Lower lobe of right lung (tissue), 2 donors: ENCODE data around the gene SMIM1. TPM values are rescaled to one million over a fixed set of nuclear protein-coding genes. Genes with fewer than 3 reads are reported as not detected.

ENCODE experiments used
- ATAC-seq, 2 donors: fragments of 200-7000 bp; cut with Tn5 transposase; one replicate each; pipeline ENCODE4 v1.9.1; 2020 to 2022; ENCODE audit warnings: mild to moderate bottlenecking in 2 of 2, moderate library complexity in 2 of 2
- DNase-seq: peaks from one replicate; pipeline ENCODE4 v3.0.0-alpha.2; 2020
- H3K27ac ChIP-seq: fragments of 200-600 bp; one replicate; pipeline ENCODE4 v1.8.0; 2022
- H3K27me3 ChIP-seq: fragments of 200-600 bp; one replicate; pipeline ENCODE4 v1.8.0; 2022; ENCODE audit warnings: low read depth
- H3K36me3 ChIP-seq: fragments of 200-600 bp; one replicate; pipeline ENCODE4 v1.8.0; 2022; ENCODE audit warnings: mild to moderate bottlenecking
- H3K4me1 ChIP-seq: fragments of 200-600 bp; one replicate; pipeline ENCODE4 v1.8.0; 2022
- H3K4me3 ChIP-seq: fragments of 200-600 bp; one replicate; pipeline ENCODE4 v1.8.0; 2022; ENCODE audit warnings: mild to moderate bottlenecking
- H3K9me3 ChIP-seq: fragments of 200-600 bp; one replicate; pipeline ENCODE4 v1.8.0; 2022
- CTCF ChIP-seq: fragments of 200-600 bp; IDR thresholded peaks from one replicate; pipeline ENCODE4 v1.8.0; 2022; ENCODE audit warnings: antibody characterized with exemption, mild to moderate bottlenecking
- intact Hi-C: fragments of 100-400 bp; cut with DNase I; formaldehyde crosslinking; loops from one replicate; pipeline ENCODE4 v1.11.0; 2022
- total RNA-seq: library from RNA; stranded (reverse); fragmentation: NEBNext Ultra II Directional; extraction: Animal tissue kit (Norgen Biotek cat#: 25700); gene quantifications from one replicate; pipeline ENCODE4 v1.2.1, GENCODE V29; 2021
- donor health status: DM: no; HTN: yes; CAD: no; lungs with severe emphysema.

SMIM1 gene
- total RNA-seq, 1 donor from 2014 or later: 8.5 TPM

- intact Hi-C loops: no loop called here
- no peak for DNase-seq
- Histone ChIP-seq H3K4me1 (no peaks in the 10 kb centered on the region), H3K9me3 (no peaks in the 10 kb centered on the region), H3K27ac (no peak overlapping the region), H3K27me3 (peaks cover 3% of the 10 kb centered on the region), H3K4me3 (no peak overlapping the region), H3K36me3 (peaks cover 53% of the 10 kb centered on the region)
- ATAC-seq: no peak
- no peak for TF ChIP-seq CTCF
These were observed 36.9 kb upstream of the SMIM1 start for GRCh38 chr1:3735688-3736087.

GRCh38 chr1:3736131-3736561 is 36.4 kb upstream of the SMIM1 start:
- Histone ChIP-seq H3K36me3 (peaks cover 58% of the 10 kb centered on the region), H3K27ac (no peak overlapping the region), H3K27me3 (peaks cover 3% of the 10 kb centered on the region), H3K4me1 (no peaks in the 10 kb centered on the region), H3K9me3 (no peaks in the 10 kb centered on the region), H3K4me3 (no peak overlapping the region)
- intact Hi-C loops: no loop called here
- ATAC-seq (no peak), DNase-seq (no peak)
- no peak for TF ChIP-seq CTCF

DNA sequence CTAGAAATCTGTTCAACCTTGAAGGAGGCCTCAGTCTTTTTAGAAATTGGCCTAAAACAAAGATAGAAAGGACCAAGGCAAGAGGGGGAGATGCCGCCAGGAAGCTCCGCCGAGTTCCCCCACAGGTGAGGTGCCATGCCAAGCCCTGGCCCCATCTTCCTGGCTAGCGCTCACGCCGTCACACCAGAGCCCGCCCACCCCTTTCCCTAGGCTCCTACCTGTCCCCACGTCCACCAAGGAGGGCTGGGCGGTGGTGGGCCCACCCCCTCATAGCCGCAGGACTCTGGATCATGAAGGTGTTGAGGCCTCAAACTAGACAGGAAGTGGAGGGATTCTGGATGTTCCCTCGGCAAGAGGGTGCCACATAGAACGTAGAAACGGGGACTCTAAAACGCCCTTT is 35.8 kb upstream of the SMIM1 start:
- no peak for DNase-seq
- H3K27ac ChIP-seq: no peak overlapping the region
- H3K4me3 ChIP-seq: no peak overlapping the region
- no peaks in the 10 kb centered on the region for H3K9me3 ChIP-seq
- peaks cover 3% of the 10 kb centered on the region for H3K27me3 ChIP-seq
- no peaks in the 10 kb centered on the region for H3K4me1 ChIP-seq
- H3K36me3 ChIP-seq: peaks cover 64% of the 10 kb centered on the region
- intact Hi-C loops: no loop called here
- TF ChIP-seq CTCF: no peak
- ATAC-seq: no peak

DNA sequence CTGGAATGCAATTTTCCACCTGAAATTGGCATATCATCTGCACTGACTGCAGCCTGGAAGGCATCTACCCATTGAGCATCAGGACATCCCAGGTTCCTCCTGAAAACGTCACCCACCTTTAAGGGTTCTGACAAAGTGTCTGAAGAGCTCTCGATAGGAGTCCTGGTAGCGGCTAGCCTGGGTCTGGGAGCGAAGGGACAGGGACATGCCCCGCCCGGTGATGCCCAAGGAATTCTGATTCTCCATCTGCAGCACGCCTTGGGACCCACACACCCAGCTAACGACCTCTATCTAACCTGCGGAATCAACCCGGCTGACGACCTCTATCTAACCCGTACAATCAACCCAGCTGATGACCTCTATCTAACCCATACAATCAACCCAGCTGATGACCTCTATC is 33.6 kb upstream of the SMIM1 start:
- no peaks in the 10 kb centered on the region for H3K9me3 ChIP-seq
- peaks cover 82% of the 10 kb centered on the region for H3K36me3 ChIP-seq
- H3K4me3 ChIP-seq: no peak overlapping the region
- H3K4me1 ChIP-seq: no peaks in the 10 kb centered on the region
- TF ChIP-seq CTCF: no peak
- H3K27me3 ChIP-seq: no peaks in the 10 kb centered on the region
- intact Hi-C loops: no loop called here
- DNase-seq: no peak
- no peak overlapping the region for H3K27ac ChIP-seq
- ATAC-seq: no peak

DNA sequence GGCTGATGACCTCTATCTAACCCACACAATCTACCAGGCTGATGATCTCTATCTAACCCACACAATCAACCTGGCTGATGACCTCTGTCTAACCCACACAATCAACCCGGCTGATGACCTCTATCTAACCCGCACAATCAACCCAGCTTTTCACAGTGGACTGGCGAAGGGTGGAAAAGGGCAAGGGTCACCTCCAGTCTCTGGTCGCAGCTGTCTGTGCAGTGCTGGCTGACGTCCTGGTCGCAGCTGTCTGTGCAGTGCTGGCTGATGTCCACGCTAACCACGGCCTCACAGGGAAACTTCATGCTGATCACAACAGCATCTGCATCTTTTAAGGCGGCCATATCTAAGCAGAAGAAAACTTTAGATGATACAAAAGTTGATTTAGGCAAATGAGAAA is 32.5 kb upstream of the SMIM1 start:
- DNase-seq: no peak
- no peak overlapping the region for H3K27ac ChIP-seq
- intact Hi-C loops: no loop called here
- H3K9me3 ChIP-seq: no peaks in the 10 kb centered on the region
- H3K27me3 ChIP-seq: no peaks in the 10 kb centered on the region
- H3K4me3 ChIP-seq: no peak overlapping the region
- ATAC-seq: no peak
- peaks cover 77% of the 10 kb centered on the region for H3K36me3 ChIP-seq
- H3K4me1 ChIP-seq: no peaks in the 10 kb centered on the region
- no peak for TF ChIP-seq CTCF

DNA sequence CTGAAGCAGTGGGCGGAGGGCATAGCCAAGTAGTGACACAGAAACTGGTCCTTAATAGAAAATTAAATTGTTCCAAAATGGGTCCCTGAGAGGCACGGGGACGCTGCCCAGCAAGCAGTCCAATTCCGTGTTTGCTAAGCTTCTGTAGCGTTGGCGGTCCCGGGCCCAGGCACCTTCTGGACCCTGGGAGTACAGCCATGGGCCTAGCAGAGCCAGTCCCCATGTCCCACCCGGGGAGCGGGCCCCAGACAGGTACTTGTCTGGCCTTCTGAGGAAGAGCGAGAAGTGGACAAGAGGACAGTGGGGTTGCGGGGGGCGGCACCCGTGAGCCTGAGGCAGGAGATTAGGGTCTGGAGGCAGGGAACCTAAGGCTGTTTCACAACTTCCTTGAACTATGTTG is 31.8 kb upstream of the SMIM1 start:
- intact Hi-C loops: no loop called here
- no peak for ATAC-seq
- peaks cover 70% of the 10 kb centered on the region for H3K36me3 ChIP-seq

More for the DNA sequence above, 31.8 kb upstream of the SMIM1 start:
- Histone ChIP-seq H3K27ac (no peak overlapping the region), H3K4me3 (no peak overlapping the region), H3K4me1 (no peaks in the 10 kb centered on the region), H3K27me3 (no peaks in the 10 kb centered on the region), H3K9me3 (no peaks in the 10 kb centered on the region)
- DNase-seq: peak; percentile 38
- TF ChIP-seq CTCF: no peak
